ENCODE measurements around the gene TBCEL. TPM values are rescaled to one million over a fixed set of nuclear protein-coding genes. Genes with fewer than 3 reads are reported as not detected.
A peak's percentile ranks its signal among the peaks of the same experiment; 100 is the strongest.

Gene TBCEL
- total and polyA plus RNA-seq, 4 donors, result 6.7 to 41.3 (median 17.4) TPM

GRCh38 chr11:121091492-121092152 lies 67.7 kb downstream of the TBCEL start (continued):
- peak; percentile 50 to 77 for TF ChIP-seq EGR1 (IDR thresholded peaks at IDR 0.05; ENCODE audit: low read depth in 2 of 2)
- peak; percentile 39 for TF ChIP-seq FOXA2 (IDR thresholded peaks at IDR 0.05)
- TF ChIP-seq REST (IDR thresholded peaks at IDR 0.05), result peak; percentile 78
- peak; percentile 28 for TF ChIP-seq FOXA1 (IDR thresholded peaks at IDR 0.05)
- TF ChIP-seq GABPA (IDR thresholded peaks at IDR 0.05 in 1 of 2, conservative IDR thresholded peaks at IDR 0.05 in 1 of 2), result peak in 1 of 2 donors; percentile 19

DNA sequence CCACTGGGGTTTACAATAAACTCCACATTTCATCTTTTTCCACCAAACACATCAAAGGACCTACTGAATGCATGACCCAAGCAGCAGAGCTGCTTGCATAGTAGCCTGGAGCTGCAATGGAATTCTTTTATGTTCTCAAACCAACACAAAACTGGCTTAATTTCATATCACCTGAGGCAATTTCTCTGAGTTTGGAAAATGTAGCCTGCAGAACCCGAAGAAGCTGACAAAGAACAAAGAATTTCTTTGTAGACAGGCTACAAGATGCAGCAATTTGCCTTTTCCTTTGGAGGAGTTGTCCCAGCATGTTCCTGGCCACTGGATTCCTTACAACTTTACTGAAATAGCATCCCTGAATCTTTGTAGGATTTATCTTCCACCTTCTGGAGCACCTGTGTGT lies 71.7 kb downstream of the TBCEL start:
- H3K27ac ChIP-seq (ENCODE audit: low read depth in 1 of 2, low read length in 2 of 2), result no peak overlapping the region
- H3K4me3 ChIP-seq (ENCODE audit: low read depth in 1 of 3, low read length in 3 of 3), result no peak overlapping the region
- peaks cover 0 to 2% (median 0%) of the 10 kb centered on the region in 4 donors for H3K36me3 ChIP-seq (ENCODE audit: control insufficient read depth in 4 of 4, insufficient read depth in 3 of 4, low read depth in 1 of 4, low read length in 3 of 4)
- no peak for DNase-seq (ENCODE audit: low spot score)
- TF ChIP-seq TAF1 (conservative IDR thresholded peaks at IDR 0.05), result no peak
- no peak for TF ChIP-seq REST (IDR thresholded peaks at IDR 0.05)
- no peak for TF ChIP-seq FOXA1 (IDR thresholded peaks at IDR 0.05)
- TF ChIP-seq RAD21 (IDR thresholded peaks at IDR 0.05), result no peak
- no peak for TF ChIP-seq HNF4G (IDR thresholded peaks at IDR 0.05)
- TF ChIP-seq RXRA (IDR thresholded peaks at IDR 0.05), result no peak
- no peak for TF ChIP-seq YY1 (IDR thresholded peaks at IDR 0.05)
- no peak for TF ChIP-seq GABPA (IDR thresholded peaks at IDR 0.05 in 1 of 2, conservative IDR thresholded peaks at IDR 0.05 in 1 of 2)
- TF ChIP-seq NR2F2 (IDR thresholded peaks at IDR 0.05), result no peak
- H3K9me3 ChIP-seq (ENCODE audit: control insufficient read depth in 4 of 4, low read length in 3 of 4), result no peaks in the 10 kb centered on the region
- WGBS, result 89% methylated on average over 1 of the region's 1 CpG
- H3K27me3 ChIP-seq (ENCODE audit: control insufficient read depth in 4 of 4, insufficient read depth in 4 of 4, low read length in 3 of 4), result no peaks in the 10 kb centered on the region
- H3K4me1 ChIP-seq (ENCODE audit: control insufficient read depth in 4 of 4, insufficient read depth in 4 of 4, low read length in 3 of 4), result peaks cover 0 to 11% (median 10%) of the 10 kb centered on the region in 4 donors
- no peak overlapping the region for H3K9ac ChIP-seq (ENCODE audit: low read depth in 1 of 2, low read length in 2 of 2)

- no peak for DNase-seq (ENCODE audit: low spot score)
- no peak overlapping the region for H3K27ac ChIP-seq (ENCODE audit: low read depth in 1 of 2, low read length in 2 of 2)
- no peak overlapping the region for H3K4me3 ChIP-seq (ENCODE audit: low read depth in 1 of 3, low read length in 3 of 3)
- H3K9me3 ChIP-seq (ENCODE audit: control insufficient read depth in 4 of 4, low read length in 3 of 4), result no peaks in the 10 kb centered on the region
- no peaks in the 10 kb centered on the region for H3K4me1 ChIP-seq (ENCODE audit: control insufficient read depth in 4 of 4, insufficient read depth in 4 of 4, low read length in 3 of 4)
- H3K36me3 ChIP-seq (ENCODE audit: control insufficient read depth in 4 of 4, insufficient read depth in 3 of 4, low read depth in 1 of 4, low read length in 3 of 4), result peaks cover 0 to 2% (median 0%) of the 10 kb centered on the region in 4 donors
- no peaks in the 10 kb centered on the region for H3K27me3 ChIP-seq (ENCODE audit: control insufficient read depth in 4 of 4, insufficient read depth in 4 of 4, low read length in 3 of 4)
- H3K9ac ChIP-seq (ENCODE audit: low read depth in 1 of 2, low read length in 2 of 2), result no peak overlapping the region
- 92% methylated on average over 4 of the region's 4 CpGs for WGBS
- TF ChIP-seq, protein P1, sequence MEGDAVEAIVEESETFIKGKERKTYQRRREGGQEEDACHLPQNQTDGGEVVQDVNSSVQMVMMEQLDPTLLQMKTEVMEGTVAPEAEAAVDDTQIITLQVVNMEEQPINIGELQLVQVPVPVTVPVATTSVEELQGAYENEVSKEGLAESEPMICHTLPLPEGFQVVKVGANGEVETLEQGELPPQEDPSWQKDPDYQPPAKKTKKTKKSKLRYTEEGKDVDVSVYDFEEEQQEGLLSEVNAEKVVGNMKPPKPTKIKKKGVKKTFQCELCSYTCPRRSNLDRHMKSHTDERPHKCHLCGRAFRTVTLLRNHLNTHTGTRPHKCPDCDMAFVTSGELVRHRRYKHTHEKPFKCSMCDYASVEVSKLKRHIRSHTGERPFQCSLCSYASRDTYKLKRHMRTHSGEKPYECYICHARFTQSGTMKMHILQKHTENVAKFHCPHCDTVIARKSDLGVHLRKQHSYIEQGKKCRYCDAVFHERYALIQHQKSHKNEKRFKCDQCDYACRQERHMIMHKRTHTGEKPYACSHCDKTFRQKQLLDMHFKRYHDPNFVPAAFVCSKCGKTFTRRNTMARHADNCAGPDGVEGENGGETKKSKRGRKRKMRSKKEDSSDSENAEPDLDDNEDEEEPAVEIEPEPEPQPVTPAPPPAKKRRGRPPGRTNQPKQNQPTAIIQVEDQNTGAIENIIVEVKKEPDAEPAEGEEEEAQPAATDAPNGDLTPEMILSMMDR (IDR thresholded peaks at IDR 0.05; ENCODE audit: low read depth, low read length, missing input control), result no peak
- TF ChIP-seq ZBTB33 (IDR thresholded peaks at IDR 0.05) (no peak), REST (IDR thresholded peaks at IDR 0.05) (no peak), NR2F2 (IDR thresholded peaks at IDR 0.05) (no peak), YY1 (IDR thresholded peaks at IDR 0.05) (no peak), HNF4G (IDR thresholded peaks at IDR 0.05) (no peak), SP1 (IDR thresholded peaks at IDR 0.05) (no peak)
These were observed 75.5 kb downstream of the TBCEL start for GRCh38 chr11:121099364-121099763.

Data from liver (tissue), 9 donors.